ENCODE results near the gene GVQW3. TPM values are rescaled to one million over a fixed set of nuclear protein-coding genes. Genes with fewer than 3 reads are reported as not detected.
A peak's percentile ranks its signal among the peaks of the same experiment; 100 is the strongest.
"Not testable (repeated sequence)": the region's sequence is repeated elsewhere in the genome, so short reads cannot be mapped to it uniquely, and the experiment has no call there.

The GVQW3 gene
- total RNA-seq, 1 donor from 2014 or later = 19.2 TPM

- DNase-seq = no peak
These were observed 7.3 kb downstream of the GVQW3 start for GRCh38 chr11:76388408-76388807.

- no peak for DNase-seq
These were observed 9.9 kb downstream of the GVQW3 start for GRCh38 chr11:76391021-76391420.

GRCh38 chr11:76391811-76392475, 10.8 kb downstream of the GVQW3 start:
- DNase-seq = no peak

- DNase-seq = no peak
These were observed 11.7 kb downstream of the GVQW3 start for GRCh38 chr11:76392870-76393269.

- no peak for DNase-seq
These were observed 13.3 kb downstream of the GVQW3 start for GRCh38 chr11:76394411-76394810.

- DNase-seq = no peak
These were observed 14.2 kb downstream of the GVQW3 start for GRCh38 chr11:76395296-76395695.

- no peak for DNase-seq
These were observed 16.3 kb downstream of the GVQW3 start for GRCh38 chr11:76397383-76397782.

GRCh38 chr11:76400967-76401366, 19.8 kb downstream of the GVQW3 start:
- DNase-seq = no peak

GRCh38 chr11:76401484-76401883, 20.4 kb downstream of the GVQW3 start:
- DNase-seq = not testable (repeated sequence)

GRCh38 chr11:76406359-76406758, 25.2 kb downstream of the GVQW3 start:
- DNase-seq = no peak

GRCh38 chr11:76408171-76408965, 27.2 kb downstream of the GVQW3 start:
- DNase-seq = no peak

GRCh38 chr11:76410851-76411357, 29.8 kb downstream of the GVQW3 start:
- no peak for DNase-seq

GRCh38 chr11:76415073-76415472, 34.0 kb downstream of the GVQW3 start:
- DNase-seq = no peak

GRCh38 chr11:76419896-76420295, 38.8 kb downstream of the GVQW3 start:
- DNase-seq = no peak

- DNase-seq = no peak
These were observed 43.3 kb downstream of the GVQW3 start for GRCh38 chr11:76424379-76424778.

GRCh38 chr11:76424891-76425290, 43.8 kb downstream of the GVQW3 start:
- no peak for DNase-seq

- no peak for DNase-seq
These were observed 45.5 kb downstream of the GVQW3 start for GRCh38 chr11:76426660-76427059.

- DNase-seq = no peak
These were observed 54.9 kb downstream of the GVQW3 start for GRCh38 chr11:76436020-76436419.

GRCh38 chr11:76443268-76443980, 62.3 kb downstream of the GVQW3 start:
- no peak for DNase-seq

GRCh38 chr11:76444065-76444383, 62.9 kb downstream of the GVQW3 start:
- no peak for DNase-seq

- peak; percentile 99 for DNase-seq
These were observed 63.4 kb downstream of the GVQW3 start, which contains the start of gene EMSY for GRCh38 chr11:76444384-76445120. Gene EMSY (plus strand): TSS chr11:76445018. CDS start chr11:76446939, 1,921 bp downstream.
